Smooth muscle cell of the brain vasculature (primary cell): Measurements from ENCODE around the gene STARD3.

ENCODE experiments used
- DNase-seq: peaks from one replicate; pipeline ENCODE4 v3.0.0-alpha.2; 2012; ENCODE audit warnings: low read depth, low spot score

Gene STARD3

GRCh38 chr17:39660397-39661385, 23.7 kb downstream of the STARD3 start:
- no peak for DNase-seq

- no peak for DNase-seq
Observed at GRCh38 chr17:39661744-39662541, 25.0 kb downstream of the STARD3 start.

- DNase-seq, result no peak
Observed at GRCh38 chr17:39662551-39663339, 25.8 kb downstream of the STARD3 start.

GRCh38 chr17:39663340-39663687, 26.4 kb downstream of the STARD3 start:
- no peak for DNase-seq

GRCh38 chr17:39663688-39664580, 27.0 kb downstream of the STARD3 start:
- no peak for DNase-seq

DNA sequence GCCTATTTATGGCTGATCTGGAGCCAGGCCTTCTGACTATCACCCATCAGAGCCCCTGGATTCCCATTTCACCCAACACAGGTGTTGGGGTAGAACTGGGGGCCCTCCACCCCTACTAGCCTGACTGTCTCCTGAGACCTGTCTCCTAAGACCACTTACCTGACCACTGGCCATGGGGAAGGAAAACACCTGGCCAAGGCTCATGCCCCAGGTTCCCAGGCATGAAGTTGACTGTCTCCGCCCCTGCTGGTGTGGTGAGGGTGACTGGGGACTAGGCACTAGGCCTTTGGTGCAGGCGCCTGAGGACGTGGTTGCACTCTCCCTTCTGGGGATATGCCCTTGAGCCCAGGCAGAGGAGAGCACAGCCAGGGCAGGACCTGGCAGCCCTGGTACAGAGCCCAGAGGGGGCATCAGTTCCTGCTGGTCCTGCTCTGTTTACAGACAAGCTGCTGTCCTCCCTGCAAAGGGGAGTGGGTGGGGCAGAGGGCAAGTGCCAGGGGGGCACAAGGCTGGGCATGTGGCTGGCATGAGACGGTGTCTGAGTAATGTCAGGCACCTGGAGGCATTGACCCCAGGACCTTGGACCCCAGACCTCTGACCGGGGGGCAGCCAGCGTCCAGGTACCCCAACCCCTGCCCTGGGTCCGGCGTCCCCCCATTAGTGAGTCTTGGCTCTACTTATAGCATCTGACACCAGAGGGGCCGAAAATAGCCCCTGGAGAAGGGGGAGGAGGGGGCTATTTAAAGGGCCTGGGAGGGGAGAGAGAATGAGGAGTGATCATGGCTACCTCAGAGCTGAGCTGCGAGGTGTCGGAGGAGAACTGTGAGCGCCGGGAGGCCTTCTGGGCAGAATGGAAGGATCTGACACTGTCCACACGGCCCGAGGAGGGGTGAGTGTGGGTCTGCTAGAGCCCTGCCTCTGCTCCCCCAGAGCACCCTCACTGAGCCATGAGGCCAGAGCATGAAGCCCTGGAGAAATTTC, 27.9 kb downstream of the STARD3 start, which contains the start of gene TCAP:
TCAP (plus strand) TSS at position 769 of the 981 bp plus-strand sequence; CDS start at position 780, 11 bp downstream.
- no peak for DNase-seq

DNA sequence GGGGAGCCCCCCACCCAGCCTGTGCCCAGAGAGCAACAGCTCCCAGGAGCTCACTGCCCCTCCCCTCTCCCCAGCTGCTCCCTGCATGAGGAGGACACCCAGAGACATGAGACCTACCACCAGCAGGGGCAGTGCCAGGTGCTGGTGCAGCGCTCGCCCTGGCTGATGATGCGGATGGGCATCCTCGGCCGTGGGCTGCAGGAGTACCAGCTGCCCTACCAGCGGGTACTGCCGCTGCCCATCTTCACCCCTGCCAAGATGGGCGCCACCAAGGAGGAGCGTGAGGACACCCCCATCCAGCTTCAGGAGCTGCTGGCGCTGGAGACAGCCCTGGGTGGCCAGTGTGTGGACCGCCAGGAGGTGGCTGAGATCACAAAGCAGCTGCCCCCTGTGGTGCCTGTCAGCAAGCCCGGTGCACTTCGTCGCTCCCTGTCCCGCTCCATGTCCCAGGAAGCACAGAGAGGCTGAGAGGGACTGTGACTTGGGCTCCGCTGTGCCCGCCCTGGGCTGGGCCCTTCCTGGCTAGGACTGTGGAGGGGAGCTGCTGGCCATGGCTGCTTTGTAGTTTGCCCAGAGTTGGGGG, 28.8 kb downstream of the STARD3 start:
- no peak for DNase-seq

DNA sequence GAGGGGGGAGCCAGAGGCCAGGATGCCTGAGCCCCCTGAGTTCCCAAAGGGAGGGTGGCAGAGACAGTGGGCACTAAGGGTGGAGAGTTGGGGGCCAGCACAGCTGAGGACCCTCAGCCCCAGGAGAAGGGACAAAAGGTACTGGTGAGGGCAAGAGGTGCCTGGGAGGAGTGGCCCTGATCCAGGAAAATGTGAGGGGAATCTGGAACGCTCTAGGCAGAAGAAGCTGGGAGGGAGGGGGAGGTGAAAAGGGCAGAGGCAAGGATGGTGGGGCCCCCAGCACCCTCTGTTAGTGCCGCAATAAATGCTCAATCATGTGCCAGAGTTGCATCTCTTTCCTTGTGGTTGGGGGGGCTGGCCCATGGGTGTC, 29.3 kb downstream of the STARD3 start:
- DNase-seq, result no peak

DNA sequence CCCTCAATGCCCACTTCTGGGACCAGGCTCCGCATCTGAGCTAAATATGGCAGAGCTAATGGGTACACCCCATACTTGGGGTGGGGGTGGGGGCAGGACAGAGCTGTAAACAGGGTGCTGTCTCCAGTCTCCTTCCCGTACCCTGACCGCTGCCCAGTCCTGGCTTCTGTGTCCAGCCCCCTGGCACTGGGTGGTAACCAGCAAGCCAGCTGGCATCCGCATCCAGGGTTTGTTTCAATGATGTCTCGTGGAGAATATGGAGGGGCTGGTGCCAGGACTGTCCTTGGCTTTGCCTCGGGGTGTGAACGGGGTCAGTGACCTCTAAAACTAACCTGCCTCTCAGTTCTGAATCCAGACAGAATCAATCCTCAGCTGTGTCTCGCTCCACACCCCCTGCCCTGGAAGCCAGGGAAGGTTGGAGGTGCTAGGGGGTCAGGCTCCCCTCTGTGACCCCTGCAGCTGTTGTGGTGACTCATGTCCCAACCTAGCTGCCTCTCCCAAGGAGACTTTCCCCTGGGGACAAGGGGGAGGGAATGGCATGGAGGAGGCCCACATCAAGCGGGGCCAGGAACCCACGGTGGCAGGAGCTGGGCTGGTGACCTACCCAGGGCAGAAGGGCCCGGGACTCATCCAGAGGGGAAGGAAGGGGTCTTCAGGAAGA, 29.8 kb downstream of the STARD3 start:
- no peak for DNase-seq

DNA sequence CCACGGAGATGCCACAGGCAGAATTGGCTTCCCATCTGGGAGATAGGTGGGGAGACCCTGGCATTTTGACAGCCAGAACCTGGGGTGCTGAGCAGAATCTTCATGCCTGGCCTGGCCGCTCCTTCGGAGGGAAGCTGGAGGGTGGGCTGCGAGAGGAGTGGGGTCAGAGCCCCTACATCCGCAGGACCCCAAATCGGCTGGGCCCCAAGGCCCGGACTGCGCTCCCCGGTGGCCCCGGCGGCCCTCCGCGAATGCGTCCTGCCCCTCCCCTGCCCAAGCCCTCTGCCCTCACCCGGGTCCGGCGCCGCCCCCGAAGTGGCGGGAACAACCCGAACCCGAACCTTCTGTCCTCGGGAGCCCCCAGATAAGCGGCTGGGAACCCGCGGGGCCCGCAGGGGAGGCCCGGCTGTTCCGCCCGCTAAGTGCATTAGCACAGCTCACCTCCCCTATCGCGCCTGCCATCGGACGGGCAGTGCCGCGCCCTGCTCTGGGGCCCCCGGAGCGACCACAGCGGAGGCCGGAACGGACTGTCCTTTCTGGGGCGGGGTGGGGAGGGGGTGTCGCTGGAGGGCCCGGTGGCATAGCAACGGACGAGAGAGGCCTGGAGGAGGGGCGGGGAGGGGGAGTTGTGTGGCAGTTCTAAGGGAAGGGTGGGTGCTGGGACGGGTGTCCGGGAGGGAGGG, 30.5 kb downstream of the STARD3 start:
- DNase-seq, result no peak

DNA sequence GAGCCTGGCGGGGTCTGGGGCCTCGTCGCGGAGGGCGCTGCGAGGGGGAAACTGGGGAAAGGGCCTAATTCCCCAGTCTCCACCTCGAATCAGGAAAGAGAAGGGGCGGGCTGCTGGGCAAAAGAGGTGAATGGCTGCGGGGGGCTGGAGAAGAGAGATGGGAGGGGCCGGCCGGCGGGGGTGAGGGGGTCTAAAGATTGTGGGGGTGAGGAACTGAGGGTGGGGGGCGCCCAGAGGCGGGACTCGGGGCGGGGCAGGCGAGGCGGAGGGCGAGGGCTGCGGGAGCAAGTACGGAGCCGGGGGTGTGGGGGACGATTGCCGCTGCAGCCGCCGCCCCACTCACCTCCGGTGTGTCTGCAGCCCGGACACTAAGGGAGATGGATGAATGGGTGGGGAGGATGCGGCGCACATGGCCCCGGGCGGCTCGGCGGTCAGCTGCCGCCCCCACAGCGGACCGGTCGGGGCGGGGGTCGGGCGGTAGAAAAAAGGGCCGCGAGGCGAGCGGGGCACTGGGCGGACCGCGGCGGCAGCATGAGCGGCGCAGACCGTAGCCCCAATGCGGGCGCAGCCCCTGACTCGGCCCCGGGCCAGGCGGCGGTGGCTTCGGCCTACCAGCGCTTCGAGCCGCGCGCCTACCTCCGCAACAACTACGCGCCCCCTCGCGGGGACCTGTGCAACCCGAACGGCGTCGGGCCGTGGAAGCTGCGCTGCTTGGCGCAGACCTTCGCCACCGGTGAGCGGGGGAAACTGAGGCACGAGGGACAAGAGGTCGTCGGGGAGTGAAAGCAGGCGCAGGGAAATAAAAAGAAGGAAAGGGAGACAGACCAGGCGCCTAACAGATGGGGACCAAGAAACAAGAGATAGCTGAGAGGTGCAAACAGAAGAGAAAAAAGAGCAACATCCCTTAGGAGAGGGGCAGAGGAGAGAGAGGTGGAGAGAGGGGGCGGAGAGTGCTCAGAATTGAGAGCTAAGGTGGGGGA, 31.3 kb downstream of the STARD3 start, which contains the start of gene PNMT:
PNMT (plus strand) TSS at position 509 of the 980 bp plus-strand sequence; CDS start at position 532, 23 bp downstream.
- no peak for DNase-seq

DNA sequence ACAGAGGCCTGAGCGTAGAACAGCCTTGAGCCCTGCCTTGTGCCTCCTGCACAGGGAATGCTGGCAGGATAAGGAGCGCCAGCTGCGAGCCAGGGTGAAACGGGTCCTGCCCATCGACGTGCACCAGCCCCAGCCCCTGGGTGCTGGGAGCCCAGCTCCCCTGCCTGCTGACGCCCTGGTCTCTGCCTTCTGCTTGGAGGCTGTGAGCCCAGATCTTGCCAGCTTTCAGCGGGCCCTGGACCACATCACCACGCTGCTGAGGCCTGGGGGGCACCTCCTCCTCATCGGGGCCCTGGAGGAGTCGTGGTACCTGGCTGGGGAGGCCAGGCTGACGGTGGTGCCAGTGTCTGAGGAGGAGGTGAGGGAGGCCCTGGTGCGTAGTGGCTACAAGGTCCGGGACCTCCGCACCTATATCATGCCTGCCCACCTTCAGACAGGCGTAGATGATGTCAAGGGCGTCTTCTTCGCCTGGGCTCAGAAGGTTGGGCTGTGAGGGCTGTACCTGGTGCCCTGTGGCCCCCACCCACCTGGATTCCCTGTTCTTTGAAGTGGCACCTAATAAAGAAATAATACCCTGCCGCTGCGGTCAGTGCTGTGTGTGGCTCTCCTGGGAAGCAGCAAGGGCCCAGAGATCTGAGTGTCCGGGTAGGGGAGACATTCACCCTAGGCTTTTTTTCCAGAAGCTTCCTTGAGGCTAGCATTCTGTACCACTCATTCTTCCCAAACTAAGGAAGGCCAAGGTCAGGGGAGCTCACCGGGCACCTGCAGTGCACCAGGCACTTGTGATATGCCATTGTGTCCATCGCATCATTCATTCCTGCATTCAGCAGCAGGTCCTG, 33.2 kb downstream of the STARD3 start:
- no peak for DNase-seq

DNA sequence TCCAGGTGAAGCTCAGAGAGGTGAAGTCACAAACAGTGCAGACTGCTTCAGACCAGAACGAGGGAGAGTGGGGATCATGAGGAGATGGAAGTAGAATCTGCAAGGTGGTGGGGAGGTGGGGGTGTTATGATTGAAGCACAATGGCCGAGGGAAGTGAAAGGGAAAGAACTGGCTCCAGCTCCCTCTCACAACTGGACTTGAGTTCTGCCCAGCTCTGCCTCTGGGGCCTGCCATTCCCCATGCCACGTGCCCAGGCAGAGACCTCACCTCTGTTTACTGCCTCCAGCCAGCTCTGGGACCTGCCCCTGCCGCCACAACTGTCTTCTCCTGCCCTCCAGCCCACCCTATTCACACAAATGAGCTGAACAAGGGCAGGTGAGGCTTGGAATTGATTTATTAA, 33.8 kb downstream of the STARD3 start:
- no peak for DNase-seq

- DNase-seq, result no peak
Observed at GRCh38 chr17:39671651-39672521, 34.9 kb downstream of the STARD3 start.
